HL-60/S4 treated with retinoic acid at 250 ng/mL for 4 days and 3 days (cell line): ENCODE measurements around the gene S1PR5.
"Not testable (repeated sequence)": the region's sequence is repeated elsewhere in the genome, so short reads cannot be mapped to it uniquely, and the experiment has no call there.

Experiments used
- in situ Hi-C: fragments of 300-500 bp; cut with MboI; formaldehyde crosslinking; loops from 2 replicates; pipeline ENCODE4 v1.7.0; 2022; ENCODE audit warnings: low sequenced_read_pairs

Gene S1PR5

GRCh38 chr19:10544753-10545251 is 27.6 kb upstream of the S1PR5 start:
- in situ Hi-C loops, result no loop called here

GRCh38 chr19:10544242-10544752 is 27.1 kb upstream of the S1PR5 start:
- in situ Hi-C loops, result no loop called here

DNA sequence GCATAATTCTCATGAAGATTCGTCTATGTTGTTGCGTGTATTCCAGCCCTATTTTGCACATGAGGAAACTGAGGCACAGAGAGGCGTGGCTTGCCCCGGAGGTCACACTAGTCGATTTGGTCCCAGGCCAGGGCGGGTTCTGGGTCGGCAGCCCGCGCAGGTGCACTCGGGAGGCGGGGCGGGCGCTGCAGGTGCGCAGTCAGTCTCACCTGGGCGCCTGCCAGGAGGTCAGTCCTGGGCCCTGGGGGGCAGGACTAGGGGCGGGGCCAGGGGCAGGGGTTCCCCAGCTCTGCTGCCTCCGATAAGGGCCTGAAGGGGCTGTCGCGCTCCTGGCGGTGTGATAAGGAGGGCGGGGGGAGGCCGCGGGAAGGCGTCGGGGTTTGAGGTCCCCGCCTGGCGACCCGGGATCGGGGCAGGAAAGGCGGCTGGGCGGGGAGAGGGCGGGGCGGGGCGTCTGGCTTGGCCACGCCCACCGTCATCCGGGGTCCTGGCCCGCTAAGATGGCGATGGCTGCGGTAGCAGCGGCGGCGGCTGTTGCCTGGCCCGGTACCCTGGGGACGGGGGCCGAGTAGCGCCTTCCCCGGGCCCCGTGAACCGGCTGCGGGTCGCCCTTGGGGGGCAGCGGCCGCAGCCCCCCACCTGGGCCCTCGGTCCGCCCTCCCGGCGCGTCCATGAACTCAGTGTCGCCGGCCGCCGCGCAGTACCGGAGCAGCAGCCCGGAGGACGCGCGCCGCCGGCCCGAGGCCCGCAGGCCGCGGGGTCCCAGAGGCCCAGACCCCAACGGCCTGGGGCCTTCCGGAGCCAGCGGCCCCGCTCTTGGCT is 26.4 kb upstream of the S1PR5 start, which contains the start of gene ATG4D:
TSS of gene ATG4D (plus strand) at position 485 of the 822 bp plus-strand sequence. CDS start at position 672, 187 bp downstream.
- in situ Hi-C loops, result no loop called here

GRCh38 chr19:10543059-10543419 is 25.8 kb upstream of the S1PR5 start:
- in situ Hi-C loops, result no loop called here

GRCh38 chr19:10539016-10539415 is 21.8 kb upstream of the S1PR5 start:
- in situ Hi-C loops, result not testable (repeated sequence)

DNA sequence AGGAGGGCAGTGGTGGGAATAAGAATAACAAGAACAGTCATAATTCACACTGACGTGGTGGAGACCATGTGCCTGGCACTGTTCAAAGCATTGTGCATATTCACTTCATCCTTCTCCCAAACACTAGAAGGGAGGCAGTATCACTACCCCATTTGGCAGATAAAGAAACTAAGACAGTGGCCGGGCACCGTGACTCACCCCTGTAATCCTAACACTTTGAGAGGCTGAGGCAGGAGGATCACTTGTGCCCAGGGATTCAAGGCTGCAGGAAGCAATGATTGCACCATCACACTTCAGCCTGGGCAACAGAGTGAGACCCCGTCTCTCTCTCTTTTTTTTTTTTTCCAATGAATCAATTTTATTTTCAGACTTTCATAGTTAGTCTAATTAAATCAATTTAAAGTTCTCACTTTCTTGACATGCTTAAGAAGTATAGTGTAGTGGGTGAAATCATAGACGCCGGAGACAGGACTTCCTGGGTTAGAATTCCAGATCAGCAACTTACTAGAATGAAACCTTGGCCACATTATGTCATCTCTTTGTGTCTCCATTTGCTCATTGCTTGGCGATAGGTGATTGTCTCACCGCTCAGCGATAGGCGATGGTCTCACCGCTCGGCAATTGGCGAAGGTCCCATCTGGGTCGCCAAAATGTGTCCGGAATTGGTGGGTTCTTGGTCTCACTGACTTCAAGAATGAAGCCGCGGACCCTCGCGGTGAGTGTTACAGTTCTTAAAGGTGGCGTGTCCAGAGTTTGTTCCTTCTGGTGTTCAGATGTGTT is 21.1 kb upstream of the S1PR5 start:
- in situ Hi-C loops, result no loop called here

DNA sequence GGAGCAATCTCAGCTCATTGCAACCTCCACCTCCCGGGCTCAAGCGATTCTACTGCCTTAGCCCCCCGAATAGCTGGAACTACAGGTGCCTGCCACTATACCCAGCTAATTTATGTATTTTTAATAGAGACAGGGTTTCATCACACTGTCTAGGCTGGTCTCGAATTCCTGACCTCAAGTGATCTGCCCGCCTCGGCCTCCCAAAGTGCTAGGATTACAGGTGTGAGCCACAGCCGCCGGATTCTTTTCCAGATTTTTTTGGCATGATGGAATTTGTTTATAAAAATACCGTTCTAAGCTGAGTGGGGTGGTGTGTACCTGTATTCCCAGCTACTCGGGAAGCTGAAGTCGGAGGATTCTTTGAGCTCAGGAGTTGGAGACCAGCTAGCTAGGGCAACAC is 20.4 kb upstream of the S1PR5 start:
- in situ Hi-C loops, result no loop called here

GRCh38 chr19:10535613-10536012 is 18.4 kb upstream of the S1PR5 start:
- in situ Hi-C loops, result no loop called here

DNA sequence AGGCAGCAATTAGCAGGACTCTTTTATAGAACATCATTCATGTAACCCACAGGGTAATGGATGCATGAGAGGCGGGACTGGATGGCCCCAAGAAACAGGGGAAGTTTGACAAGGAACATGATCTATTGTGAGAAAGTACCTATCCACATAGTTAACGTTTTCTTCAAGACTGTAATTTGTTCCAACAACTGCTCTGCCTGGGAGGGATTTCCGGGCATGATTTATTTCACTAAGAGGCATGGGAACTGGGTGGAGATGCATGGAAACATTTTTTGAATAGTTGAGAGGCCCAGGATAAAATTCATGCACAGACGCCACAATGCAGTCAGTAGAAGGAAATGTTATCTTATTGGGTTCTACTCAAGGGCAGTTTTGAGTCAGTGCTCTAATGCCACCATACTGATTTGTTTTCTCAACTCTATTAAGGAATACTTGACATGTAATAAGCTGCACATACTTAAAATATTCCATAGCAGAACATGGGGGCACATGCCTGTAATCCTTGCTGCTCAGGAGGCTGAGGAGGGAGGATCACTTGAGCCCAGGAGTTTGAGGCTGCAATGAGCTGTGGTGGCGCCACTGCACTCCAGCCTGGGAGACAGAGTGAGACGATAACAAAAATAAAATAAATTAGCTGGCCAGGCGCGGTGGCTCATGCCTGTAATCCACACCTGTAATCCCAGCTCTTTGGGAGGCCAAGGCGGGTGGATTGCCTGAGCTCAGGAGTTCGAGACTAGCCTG is 16.6 kb upstream of the S1PR5 start:
- in situ Hi-C loops, result no loop called here

- in situ Hi-C loops, result no loop called here
Measured at GRCh38 chr19:10532457-10532856, 15.2 kb upstream of the S1PR5 start.

DNA sequence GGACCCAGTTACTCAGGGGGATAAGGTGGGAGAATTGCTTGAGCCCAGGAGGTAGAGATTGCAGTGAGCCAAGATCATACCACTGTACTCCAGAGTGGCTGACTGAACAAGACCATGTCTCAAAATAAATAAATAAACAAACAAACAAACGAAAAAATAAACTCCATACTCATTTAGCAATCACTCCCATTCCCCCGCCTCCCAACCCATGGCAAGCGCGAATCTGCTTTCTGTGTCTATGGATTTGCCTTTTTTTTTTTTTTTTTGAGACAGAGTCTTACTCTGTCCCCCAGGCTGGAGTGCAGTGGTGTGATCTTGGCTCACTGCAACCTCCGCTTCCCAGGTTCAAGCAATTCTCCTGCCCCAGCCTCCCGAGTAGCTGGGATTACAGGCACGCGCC is 9.6 kb upstream of the S1PR5 start:
- in situ Hi-C loops, result not testable (repeated sequence)

DNA sequence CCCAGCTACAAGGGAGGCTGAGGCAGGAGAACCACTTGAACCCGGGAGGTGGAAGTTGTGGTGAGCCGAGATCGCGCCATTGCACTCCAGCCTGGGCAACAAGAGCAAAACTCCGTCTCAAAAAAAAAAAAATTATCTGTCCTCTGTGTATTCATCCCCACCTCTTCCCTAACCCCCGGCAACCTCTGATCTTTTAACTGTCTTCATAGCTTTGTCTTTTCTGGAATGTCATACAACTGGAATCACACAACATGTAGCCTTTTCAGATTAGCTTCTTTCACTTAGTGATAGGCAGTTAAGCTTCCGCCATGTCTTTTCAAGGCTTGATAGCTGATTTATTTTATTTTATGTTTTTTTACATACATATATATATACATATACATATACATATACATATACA is 8.4 kb upstream of the S1PR5 start:
- in situ Hi-C loops, result no loop called here

GRCh38 chr19:10523135-10523636 is 5.9 kb upstream of the S1PR5 start:
- in situ Hi-C loops, result no loop called here

DNA sequence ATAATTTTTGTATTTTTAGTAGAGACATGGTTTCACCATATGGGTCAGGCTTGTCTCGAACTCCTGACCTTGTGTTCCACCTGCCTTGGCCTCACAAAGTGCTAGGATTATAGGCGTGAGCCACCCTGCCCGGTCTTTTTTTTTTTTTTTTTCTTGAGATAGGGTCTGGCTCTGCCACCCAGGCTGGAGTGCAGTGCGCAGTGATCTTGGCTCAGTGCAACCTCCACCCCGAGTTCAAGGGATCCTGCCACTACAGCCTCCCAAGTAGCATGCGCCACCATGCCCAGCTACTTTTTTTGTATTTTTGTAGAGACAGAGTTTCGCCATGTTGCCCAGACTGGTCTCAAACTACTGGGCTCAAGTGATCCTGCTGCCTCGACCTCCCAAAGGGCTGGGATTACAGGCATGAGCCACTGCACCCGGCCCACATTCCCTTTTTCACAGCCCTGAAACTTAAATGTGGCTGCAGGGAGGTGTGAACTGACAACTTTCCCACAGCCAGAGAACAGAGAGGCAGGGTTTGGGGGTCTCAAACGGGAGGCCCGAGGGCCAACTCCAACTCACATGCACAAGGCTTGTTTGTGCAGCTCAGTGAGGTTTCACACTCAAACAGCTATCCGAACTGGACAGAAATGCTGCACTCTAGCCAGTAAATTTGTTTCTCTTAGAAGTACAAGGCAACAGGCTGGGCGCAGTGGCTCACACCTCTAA is 4.4 kb upstream of the S1PR5 start:
- in situ Hi-C loops, result no loop called here

- in situ Hi-C loops, result no loop called here
Measured at GRCh38 chr19:10520652-10521318, 3.5 kb upstream of the S1PR5 start.

DNA sequence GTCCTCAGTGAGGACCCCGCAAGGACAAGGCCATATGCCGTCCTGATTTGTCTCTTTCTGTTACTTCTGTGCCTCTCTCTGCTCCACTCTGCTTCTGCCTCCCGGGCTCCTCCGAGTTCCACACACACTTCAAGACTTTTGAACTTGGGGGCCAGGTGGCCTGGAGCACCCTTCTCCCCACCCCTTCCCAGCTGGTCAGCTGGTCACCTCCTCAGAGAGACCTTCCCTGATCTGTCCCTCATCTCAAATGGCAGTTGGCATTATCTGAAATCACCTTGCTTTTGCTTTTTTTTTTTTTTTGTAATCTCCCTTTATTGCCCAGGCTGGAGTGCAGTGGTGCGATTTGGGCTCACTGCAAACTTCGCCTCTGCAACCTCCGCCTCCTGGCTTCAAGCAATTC is 2.2 kb upstream of the S1PR5 start:
- in situ Hi-C loops, result no loop called here

GRCh38 chr19:10518444-10519361 is 1.5 kb upstream of the S1PR5 start:
- in situ Hi-C loops, result no loop called here

GRCh38 chr19:10517760-10518443 is 655 bp upstream of the S1PR5 start:
- in situ Hi-C loops, result no loop called here
